IMR-90 (cell line): Measurements from ENCODE around the gene KRT7.

ENCODE experiments used
- CEBPB ChIP-seq: IDR thresholded peaks from 2 replicates; pipeline ENCODE4 v1.6.1; 2012; ENCODE audit warnings: low read depth, low read length, improper control_type of control experiment
- CHD1 ChIP-seq: IDR thresholded peaks from 2 replicates; pipeline ENCODE4 v1.6.1; 2012; ENCODE audit warnings: low read depth, low read length, improper control_type of control experiment
- FOS ChIP-seq: fragments of 150-350 bp; IDR thresholded peaks from 2 replicates; pipeline ENCODE4 v1.6.1; 2016; ENCODE audit warnings: low read depth, low read length
- MAFK ChIP-seq: IDR thresholded peaks from 2 replicates; pipeline ENCODE4 v1.6.1; 2012; ENCODE audit warnings: low read depth, low read length, improper control_type of control experiment
- MXI1 ChIP-seq: IDR thresholded peaks from 2 replicates; pipeline ENCODE4 v1.6.1; 2012; ENCODE audit warnings: low read depth, mild to moderate bottlenecking, low read length, moderate library complexity, borderline replicate concordance
- POLR2A ChIP-seq: IDR thresholded peaks from 2 replicates; pipeline ENCODE4 v1.6.1; 2012; ENCODE audit warnings: mild to moderate bottlenecking, low read depth, low read length
- RAD21 ChIP-seq: IDR thresholded peaks from 2 replicates; pipeline ENCODE4 v1.6.1; 2012; ENCODE audit warnings: low read length, improper control_type of control experiment
- TF ChIP-seq, protein P1 (sequence below): conservative IDR thresholded peaks from 2 replicates; pipeline ENCODE4 v1.5.1; 2012; ENCODE audit warnings: mild to moderate bottlenecking, low read depth, low read length, improper control_type of control experiment

- TF ChIP-seq CEBPB, result no peak
- no peak for TF ChIP-seq RAD21
- no peak for TF ChIP-seq MXI1
- TF ChIP-seq CHD1, result no peak
- TF ChIP-seq FOS, result no peak
- no peak for TF ChIP-seq POLR2A
- TF ChIP-seq, protein P1, sequence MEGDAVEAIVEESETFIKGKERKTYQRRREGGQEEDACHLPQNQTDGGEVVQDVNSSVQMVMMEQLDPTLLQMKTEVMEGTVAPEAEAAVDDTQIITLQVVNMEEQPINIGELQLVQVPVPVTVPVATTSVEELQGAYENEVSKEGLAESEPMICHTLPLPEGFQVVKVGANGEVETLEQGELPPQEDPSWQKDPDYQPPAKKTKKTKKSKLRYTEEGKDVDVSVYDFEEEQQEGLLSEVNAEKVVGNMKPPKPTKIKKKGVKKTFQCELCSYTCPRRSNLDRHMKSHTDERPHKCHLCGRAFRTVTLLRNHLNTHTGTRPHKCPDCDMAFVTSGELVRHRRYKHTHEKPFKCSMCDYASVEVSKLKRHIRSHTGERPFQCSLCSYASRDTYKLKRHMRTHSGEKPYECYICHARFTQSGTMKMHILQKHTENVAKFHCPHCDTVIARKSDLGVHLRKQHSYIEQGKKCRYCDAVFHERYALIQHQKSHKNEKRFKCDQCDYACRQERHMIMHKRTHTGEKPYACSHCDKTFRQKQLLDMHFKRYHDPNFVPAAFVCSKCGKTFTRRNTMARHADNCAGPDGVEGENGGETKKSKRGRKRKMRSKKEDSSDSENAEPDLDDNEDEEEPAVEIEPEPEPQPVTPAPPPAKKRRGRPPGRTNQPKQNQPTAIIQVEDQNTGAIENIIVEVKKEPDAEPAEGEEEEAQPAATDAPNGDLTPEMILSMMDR, result no peak
- no peak for TF ChIP-seq MAFK
Observed at GRCh38 chr12:52184813-52185212, 48.2 kb upstream of the KRT7 start.
